Stimulated activated CD8-positive, alpha-beta memory T cell treated with anti-CD3 and anti-CD28 coated beads, Interleukin-7, amount 100 ng/mL, for 24 hours (primary cell): ENCODE data around the gene ARHGAP26.
"Not testable (repeated sequence)": the region's sequence is repeated elsewhere in the genome, so short reads cannot be mapped to it uniquely, and the experiment has no call there.

Experiments
- DNase-seq: peaks from one replicate; pipeline ENCODE4 v3.0.0-alpha.2; 2020; ENCODE audit warnings: low read depth

The ARHGAP26 gene

DNA sequence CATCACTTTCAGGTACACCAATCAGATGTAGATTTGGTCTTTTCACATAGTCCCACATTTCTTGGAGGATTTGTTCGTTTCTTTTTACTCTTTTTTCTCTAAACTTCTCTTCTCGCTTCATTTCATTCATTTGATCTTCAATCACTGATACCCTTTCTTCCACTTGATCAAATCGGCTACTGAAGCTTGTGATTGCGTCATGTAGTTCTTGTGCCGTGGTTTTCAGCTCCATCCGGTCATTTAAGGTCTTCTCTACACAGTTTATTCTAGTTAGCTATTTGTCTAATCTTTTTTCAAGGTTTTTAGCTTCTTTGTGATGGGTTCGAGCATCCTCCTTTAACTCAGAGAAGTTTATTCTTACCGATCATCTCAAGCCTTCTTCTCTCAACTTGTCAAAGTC, 219.9 kb downstream of the ARHGAP26 start:
- DNase-seq = not testable (repeated sequence)

DNA sequence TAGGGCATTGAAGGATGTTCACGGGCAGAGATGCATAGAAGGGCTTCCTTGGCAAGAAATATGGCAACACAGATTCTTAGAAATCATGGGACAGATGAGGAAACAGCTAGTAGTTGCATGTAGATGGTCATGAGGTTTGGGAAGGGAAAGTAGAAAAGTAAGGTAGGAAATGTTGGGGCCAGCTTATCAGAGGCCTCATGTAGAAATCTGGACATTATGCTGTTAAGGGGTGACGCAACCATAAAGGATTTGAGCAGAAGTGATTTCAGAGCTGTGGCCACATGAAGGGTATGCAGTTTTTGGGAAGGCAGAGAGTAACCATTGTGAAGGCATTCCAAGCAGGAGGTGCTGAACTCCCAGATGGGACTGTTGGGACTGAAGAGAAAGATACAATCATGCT, 224.0 kb downstream of the ARHGAP26 start:
- DNase-seq = no peak

DNA sequence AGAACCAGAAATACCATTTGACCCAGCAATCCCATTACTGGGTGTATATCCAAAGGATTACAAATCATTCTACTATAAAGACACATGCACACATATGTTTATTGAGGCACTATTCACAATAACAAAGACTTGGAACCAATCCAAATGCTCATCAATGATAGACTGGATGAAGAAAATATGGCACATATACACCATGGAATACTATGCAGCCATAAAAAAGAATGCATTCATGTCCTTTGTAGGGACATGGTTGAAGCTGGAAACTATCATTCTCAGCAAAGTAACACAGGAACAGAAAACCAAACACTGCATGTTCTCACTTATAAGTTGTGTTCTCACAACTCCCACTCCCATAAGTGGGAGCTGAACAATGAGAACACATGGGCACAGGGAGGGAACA, 225.4 kb downstream of the ARHGAP26 start:
- DNase-seq = not testable (repeated sequence)

DNA sequence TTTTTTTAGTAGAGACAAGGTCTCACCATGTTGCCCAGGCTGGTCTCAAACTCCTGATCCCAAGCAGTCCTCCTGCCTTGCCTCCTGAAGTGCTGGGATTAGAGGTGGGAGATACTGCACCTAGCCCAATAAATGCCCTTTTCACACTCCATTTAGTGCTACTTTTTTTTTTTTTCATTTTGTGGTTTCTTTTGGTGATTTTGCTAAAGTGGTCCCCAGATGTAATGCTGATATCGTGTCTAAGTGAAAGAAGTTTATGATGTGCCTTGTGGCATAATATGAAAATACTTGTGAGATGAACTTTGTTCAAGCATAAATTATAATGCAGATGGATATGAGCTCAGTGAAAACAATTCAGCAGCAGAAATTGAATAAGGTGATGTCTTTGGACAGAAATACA, 227.4 kb downstream of the ARHGAP26 start:
- no peak for DNase-seq

DNA sequence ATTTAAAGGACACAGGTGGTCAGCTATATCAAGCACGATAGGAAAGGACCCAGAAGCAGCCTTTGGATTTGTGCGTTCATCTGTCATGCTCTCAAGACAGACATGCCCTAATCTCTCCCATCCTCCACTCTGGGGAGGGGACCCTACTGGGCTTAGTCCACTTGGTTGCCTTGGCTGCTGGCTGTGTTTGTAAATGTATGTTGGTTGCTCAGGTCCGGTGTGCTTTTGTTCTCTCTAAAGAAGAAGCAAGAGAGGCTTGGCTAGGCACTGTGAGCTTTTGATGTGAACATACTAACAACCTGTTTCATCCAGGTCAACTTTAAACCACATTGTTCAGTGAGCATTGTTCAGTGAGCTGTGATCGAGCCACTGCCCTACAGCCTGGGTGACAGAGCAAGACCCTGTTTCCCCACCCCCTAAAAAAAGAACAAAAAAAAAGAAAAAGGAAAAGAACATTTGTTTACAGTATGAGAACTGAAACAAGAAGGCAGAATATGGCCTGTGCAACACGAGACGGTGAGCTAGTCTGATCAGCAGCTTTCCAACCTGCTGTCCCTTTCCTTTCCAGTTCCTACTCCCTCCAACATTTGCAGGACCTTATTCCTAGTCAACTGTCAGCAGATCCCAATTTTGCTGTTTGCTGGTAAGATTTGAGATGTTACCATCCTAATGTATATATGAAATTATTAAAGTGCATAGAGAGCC, 228.3 kb downstream of the ARHGAP26 start:
- DNase-seq = no peak

DNA sequence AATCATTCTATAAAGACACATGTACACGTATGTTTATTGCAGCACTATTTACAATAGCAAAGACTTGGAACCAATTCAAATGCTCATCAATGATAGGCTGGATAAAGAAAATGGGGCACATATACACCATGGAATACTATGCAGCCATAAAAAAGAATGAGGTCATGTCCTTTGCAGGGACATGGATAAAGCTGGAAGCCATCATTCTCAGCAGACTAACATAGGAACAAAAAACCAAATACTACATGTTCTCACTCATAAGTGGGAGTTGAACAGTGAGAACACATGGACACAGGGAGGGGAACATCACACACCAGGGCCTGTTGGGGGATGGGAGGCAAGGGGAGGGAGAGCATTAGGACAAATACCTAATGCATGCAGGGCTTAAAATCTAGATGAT, 230.4 kb downstream of the ARHGAP26 start:
- DNase-seq = not testable (repeated sequence)

DNA sequence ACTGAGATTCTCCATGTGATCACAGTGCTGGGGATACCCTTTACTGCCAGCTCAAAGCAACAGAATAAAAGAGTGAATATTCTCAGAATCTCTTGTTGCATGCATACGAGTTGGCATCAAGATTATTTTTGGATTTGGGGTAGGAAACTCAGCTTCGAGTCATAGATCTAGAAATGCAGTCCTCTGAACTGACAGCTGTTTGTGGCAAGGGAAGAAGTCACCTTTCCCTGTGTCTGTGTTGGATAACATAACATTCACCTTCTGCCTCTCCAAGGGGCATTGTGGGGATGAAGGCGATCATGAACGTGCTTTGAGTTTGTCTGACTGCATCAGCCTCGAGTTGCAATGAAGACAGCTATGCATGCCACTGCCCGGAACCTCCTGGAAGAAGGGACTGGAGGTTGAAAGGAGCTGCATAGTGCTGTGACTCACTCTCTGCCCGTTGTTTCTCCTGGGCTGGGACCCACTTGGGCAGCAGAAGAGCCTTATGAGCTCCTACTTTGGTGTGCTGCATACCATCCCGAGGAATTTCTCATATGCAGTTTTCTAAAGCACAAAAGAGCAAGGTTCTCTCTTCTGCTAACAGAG, 231.7 kb downstream of the ARHGAP26 start:
- DNase-seq = no peak

DNA sequence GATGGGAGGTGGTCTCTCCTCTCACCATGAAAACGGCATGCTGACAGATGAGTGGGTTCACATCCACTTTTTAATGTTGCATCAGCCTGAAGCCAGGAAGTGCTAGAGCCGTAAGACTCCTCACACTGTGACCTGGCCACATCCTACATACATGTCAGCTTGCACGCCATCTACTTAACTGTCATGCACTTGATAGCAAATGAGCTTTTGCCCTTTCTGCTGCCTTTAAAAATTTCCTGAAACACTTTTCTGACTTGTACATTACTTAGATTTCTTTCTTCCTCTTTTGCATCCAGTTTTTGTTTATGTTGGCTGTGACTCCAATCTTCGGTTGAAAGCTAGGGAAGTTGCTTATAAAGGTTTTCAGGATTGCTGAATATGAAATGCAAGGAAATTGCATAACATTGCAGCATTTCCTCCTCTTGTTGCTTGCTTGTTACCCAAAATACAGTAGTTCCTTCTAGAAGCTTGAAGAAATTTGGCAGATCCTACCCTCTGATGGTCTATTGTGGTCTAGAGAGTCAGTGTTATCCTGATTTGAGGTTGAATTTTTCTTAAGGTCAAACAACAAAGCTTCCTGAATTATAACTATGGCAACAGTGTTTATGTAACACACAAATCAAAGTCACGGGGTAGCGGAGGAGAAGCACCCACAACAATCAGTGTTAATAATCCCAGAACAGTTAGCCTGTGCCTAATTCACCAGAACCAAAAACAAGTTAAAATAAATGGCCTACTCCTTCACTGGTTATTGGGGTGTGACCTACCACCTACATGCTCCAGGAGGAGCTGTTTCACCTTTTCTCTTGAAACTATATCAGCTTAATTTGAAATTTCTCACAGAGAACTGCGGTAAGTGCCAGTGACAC, 232.5 kb downstream of the ARHGAP26 start:
- DNase-seq = no peak

DNA sequence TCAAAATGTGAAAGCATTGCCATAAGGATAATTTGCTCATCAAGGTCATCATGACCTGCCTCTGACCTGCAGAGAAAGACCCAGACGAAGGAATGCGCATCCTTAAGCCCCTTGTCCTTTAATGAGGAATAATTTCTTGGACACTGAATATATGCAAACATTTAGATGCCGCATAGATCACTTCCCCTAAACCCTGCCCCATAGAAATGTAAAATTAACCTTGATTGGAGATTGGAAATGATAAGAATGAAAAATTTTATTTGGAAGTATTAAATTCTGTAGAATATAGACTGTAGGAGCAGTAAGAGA, 233.1 kb downstream of the ARHGAP26 start:
- no peak for DNase-seq

DNA sequence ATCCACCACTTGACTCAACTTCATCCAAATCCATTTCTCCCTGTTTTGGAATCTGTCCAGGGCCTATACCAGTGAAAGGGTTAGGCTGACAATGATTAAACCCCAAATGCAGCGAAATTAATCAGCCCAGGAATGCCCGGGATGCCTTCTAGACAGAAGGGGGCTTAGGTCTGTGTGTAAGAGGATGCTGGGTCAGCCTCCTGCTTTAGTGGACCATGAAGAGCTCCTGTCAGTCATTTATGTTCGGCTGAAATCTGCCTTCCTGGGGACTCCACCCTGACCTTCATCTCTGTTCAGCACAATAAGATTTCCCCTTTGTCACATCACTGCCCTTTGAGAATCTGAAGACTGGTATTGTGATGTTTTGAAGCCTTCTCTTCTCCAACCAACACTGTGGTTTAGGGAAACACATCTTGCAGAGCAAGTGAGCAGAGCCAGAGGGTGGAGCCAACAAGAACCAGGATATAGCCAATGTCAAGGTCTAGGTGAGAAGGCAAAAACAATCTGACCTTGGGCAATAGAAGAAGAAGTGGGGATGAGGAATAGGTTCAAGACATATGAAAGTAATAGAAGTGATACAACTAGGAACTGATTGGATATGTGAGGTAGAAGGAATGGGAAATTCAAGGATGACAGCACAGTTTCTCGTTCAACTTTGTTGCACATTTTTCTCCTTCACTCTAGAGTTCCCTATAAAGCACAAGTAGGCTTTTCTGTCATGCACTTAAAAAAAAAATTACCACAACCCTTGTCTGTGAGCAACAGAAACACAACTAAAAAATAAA, 234.4 kb downstream of the ARHGAP26 start:
- no peak for DNase-seq

DNA sequence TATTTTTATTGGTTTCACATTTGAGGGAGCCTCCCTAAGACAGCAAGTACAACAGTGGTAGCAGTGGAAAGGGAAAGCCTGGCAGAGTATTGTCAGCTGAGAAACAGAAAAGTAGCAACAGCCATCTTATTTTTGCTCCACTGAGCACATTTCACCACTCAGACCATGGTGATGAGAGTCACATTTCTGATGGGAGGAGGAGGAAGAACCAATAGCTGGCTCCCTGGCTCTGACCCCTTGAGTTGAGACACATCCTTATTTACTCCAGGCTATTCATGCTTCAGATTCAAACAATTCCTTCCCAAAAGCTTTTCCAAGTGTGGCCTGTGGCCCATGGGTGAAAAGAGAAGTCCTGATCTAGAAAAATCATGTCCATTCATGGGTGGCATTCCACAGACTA, 236.3 kb downstream of the ARHGAP26 start:
- DNase-seq = no peak

DNA sequence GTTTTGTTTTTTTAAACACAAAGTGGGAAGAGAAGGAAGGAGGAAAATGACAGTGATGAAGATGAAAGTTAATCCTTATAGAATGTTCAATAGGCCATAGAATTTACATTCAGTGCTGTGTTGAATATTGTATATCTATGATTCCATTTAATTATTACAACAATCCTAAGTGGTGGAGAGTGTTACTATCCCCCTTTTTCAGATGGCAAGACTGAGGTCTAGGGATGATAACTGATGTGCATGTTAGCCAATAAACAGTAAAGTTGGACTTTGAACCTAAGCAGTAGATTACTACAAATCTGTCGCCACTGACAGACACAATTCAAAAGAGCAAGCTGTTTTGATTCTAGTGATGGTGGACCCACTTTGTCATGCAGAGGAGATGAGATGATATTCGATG, 237.9 kb downstream of the ARHGAP26 start:
- no peak for DNase-seq

DNA sequence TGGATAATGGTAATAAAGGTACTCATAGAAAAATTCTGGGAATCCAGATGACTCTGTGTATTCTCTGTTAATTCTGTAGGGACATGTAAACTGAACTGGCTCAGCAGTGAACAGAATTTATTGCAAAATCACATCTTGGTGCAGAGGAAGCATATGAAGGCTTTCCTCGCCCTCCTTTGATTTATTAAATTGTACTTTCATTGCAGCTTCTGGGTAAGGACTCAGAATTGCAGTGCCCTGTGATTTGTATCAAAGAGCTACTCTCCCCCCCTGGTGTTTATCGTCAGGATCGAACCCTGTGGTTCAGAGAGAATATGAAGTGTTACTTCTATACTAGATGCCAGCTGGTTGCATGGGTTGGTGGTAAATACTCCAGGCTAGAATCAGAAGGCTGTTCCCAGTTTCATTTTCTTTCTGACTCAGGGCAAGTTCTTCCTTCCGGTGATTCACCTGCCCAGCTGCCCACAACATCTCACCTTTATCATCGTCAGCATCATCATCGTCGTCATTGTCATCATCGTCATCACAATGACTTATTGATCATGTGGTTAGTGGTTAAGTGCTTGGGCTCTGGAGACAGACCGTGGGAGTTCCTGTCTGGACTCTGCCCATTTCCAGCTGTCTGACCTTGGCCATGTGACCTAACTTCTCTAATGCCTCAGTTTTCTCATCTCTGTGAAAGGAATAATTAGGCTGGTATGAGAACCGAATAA, 238.8 kb downstream of the ARHGAP26 start:
- DNase-seq = peak; percentile 46

DNA sequence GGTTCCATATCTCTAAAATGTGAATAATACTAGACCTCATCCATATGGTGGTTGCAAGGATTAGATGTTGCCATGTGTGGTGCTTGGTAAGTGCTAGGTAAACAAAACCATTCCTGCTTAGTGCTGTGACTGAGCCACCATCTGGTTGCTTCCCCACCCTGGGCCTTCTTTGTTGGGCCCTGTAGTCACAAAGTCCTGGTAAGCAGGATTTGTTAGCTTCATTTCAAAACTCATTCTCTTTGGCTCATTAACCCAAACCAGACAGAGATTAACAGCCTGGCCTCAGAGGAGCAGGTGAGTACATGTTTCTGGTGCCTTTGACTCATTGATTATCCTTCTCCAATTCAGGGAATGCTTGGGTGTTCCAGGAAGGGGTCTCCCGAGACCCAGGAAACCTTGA, 240.2 kb downstream of the ARHGAP26 start:
- DNase-seq = no peak

DNA sequence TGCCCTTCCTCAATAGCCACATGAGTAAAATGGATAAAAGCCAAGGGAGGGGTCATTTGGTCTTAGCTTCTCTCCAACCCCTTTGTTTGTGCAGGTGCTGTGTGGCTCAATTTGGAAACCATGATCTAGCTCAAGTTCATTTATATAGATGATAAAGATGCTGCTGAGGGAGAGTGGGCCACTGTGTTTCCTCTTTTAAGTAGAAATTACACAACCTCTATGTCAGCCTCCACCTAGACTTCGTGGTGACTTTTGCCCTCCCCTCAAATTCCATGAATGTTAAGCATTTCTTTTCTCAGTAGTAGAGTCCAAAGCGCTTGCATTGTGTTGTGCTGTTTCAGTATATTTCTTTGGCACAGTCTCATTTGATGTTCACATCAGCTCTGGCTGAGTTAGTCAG, 241.4 kb downstream of the ARHGAP26 start:
- no peak for DNase-seq

DNA sequence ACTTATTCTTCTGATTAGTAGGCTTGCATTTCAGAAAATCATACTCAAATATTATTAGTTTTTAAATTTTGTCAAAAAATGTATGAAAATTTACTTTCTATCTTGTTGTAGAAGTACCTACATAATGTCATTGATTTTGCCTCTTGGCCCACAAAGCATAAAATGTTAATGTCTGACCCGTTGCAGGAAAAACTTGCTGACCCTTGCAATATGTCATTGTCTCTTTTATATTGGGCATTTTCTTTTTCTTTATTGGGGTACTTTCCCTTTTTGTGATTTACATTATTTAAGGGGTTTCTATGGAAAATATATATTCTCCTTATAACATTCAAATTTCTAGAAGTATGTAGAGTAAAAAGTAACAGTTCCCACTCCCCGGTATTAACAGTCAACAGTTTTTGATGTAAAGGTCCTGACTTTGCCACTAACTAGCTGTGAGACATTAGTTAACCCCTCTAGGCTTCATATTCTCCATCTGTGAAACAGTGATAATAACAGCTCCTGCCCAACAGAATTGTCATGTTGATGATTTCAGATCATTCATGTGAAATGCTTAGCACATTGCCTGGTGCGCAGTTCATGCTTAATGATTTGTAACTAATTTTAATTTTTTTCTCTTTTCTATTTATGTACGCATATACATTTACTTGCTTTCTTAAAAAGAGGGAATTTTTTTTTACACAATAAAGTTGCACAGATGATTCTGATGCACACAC, 243.2 kb downstream of the ARHGAP26 start:
- DNase-seq = no peak

DNA sequence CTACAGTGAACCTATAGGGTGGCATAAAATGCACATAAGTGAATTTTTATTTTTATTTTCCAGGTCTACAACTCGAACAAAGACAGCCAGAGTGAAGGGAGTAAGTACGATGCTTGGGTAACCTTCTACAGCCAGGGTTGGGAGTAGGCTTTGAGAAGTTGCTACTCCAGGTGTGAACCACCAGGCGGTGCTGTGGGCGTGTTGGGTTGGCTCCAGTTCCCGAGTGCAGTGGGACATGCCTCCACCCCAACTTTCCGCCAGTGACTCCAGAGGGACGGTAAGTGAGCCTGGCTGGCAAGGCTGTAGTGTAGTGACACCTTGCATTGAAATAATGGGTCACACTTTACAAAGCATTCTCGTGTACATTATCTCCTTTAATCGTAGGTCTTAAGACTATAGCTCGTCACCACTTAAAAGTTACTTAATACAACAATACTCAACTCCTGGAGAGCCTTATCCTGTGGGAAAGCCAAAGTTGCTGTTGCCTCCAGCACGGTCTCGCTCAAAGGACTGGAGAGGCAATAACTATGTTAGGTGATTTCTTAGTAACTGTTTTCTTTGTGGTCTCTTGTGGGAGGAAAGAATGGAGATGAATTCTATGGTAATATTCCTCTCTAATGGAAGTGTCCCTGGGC, 244.0 kb downstream of the ARHGAP26 start:
- DNase-seq = no peak

DNA sequence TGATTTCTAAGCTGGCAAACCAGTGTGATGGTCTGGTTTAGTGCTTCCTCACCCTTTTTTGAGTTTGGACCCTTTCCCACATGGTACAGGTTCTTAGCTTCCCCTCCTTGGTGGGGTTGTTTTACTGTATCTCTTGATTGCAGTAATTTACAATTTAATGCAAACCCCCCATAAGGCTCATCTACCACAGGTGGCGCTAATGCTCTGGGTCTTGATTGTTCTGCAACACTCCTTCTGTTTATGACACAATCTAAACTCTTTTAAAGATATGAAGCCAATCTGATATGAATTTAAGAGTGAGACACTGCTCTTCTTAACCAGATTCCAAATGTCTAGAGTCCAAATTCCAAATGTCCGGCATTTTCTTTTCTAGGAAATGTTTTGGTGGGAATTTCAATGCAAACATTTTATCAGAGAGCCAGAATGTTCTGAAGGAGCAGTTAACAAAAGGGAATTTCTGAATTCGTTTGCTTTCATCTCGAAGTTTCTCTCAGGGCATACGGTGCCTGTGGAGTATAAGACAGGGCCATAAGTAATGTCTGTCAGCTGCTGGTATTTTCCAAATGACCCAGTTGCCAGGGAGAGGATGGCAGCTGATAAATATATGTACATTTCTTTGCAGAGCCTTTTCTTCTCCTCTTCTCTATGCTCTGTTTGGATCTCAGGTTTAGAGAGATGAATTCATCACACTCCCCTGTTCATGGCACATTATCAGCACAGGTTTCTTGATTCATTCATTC, 246.8 kb downstream of the ARHGAP26 start:
- no peak for DNase-seq

DNA sequence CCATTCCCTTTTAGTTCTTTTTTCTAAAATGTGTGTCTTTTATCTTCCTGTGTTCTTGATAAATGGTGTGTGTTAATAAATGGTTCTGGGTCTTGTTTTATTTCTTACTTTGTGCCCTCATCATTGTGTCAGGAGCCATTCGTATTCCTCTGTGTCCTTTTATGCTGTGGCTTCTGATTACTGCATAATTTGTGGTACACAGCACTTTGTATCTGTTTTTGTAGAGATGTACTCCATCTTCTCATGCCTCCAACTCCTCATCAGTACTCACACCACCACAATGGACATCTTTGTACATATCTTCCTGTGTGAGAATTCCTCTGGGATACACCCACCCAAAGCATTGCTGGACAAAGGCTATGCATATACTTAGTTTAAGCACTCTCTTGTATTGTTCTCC, 247.4 kb downstream of the ARHGAP26 start:
- DNase-seq = no peak

DNA sequence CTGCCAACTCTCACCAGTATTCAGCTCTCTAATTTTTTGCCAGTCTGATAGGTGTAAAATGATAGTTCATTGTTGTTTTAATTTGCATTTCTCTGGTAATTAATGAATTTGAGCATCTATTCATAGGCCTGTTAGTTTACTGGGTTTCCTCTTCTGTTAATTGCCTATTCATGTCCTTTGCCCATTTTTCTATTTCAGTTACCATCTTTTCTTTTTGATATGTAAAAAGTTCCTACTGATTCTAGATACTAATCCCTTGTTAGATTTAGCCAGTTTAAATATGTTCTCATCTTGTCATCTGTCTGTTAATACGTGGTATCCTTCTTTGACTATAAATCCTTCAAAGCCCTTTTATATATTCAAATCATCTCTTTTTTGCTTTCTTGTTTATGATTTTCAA, 247.8 kb downstream of the ARHGAP26 start:
- no peak for DNase-seq
